ENCODE results near the gene SLC9B2.
A peak's percentile ranks its signal among the peaks of the same experiment; 100 is the strongest.

SLC9B2 gene

GRCh38 chr4:103026868-103027267, 49.7 kb downstream of the SLC9B2 start:
- no peak overlapping the region for H3K23ac ChIP-seq (ENCODE audit: low read length)

GRCh38 chr4:103024996-103025395, 51.6 kb downstream of the SLC9B2 start:
- Histone ChIP-seq H4K12ac (ENCODE audit: low read depth, low read length) (no peak overlapping the region), H3K18ac (ENCODE audit: low read length) (no peak overlapping the region), H4K91ac (ENCODE audit: low read depth, low read length) (no peak overlapping the region), H3K27me3 (ENCODE audit: insufficient read depth, low read length) (no peaks in the 10 kb centered on the region), H3K23ac (ENCODE audit: low read length) (no peak overlapping the region), H2BK12ac (ENCODE audit: low read length) (no peak overlapping the region), H3K4me1 (ENCODE audit: control insufficient read depth in 1 of 2, insufficient read depth in 2 of 2, low read length in 2 of 2) (peaks cover 0 to under 1% of the 10 kb centered on the region in 2 experiments), H4K8ac (ENCODE audit: low read depth, low read length) (no peak overlapping the region), H2AK5ac (ENCODE audit: low read length) (no peak overlapping the region), H2BK5ac (ENCODE audit: low read depth, low read length, poor library complexity) (no peak overlapping the region), H3K79me2 (ENCODE audit: control insufficient read depth, insufficient read depth, low read length, poor library complexity) (no peaks in the 10 kb centered on the region), H3K79me1 (ENCODE audit: low read length) (no peaks in the 10 kb centered on the region), H3K36me3 (ENCODE audit: control insufficient read depth in 1 of 2, insufficient read depth in 2 of 2, low read length in 2 of 2) (no peaks in the 10 kb centered on the region), H3K9ac (ENCODE audit: low read length) (no peak overlapping the region), H3K4ac (ENCODE audit: low read depth, low read length) (no peak overlapping the region), H2BK120ac (ENCODE audit: insufficient read depth, low read length, poor library complexity) (no peak overlapping the region), H3K4me2 (ENCODE audit: low read length) (no peak overlapping the region), H3K4me3 (ENCODE audit: low read depth, low read length) (no peak overlapping the region), H2AFZ (ENCODE audit: insufficient read depth, low read length, poor library complexity) (no peak overlapping the region), H3K9me3 (ENCODE audit: insufficient read depth, low read depth, low read length) (no peaks in the 10 kb centered on the region), H3K14ac (ENCODE audit: low read length) (no peak overlapping the region), H3K27ac (ENCODE audit: low read depth, low read length) (no peak overlapping the region)
- no CpG with 5 or more reads among the region's 3 CpGs for WGBS (ENCODE audit: extremely low coverage, insufficient coverage, insufficient read length)
- DNase-seq = no peak

More at GRCh38 chr4:103026868-103027267, 49.7 kb downstream of the SLC9B2 start:
- DNase-seq = no peak
- no peak overlapping the region for H3K18ac ChIP-seq (ENCODE audit: low read length)
- no CpG with 5 or more reads among the region's 1 CpG for WGBS (ENCODE audit: extremely low coverage, insufficient coverage, insufficient read length)
- H2BK120ac ChIP-seq (ENCODE audit: insufficient read depth, low read length, poor library complexity) = no peak overlapping the region
- H2AFZ ChIP-seq (ENCODE audit: insufficient read depth, low read length, poor library complexity) = no peak overlapping the region
- H3K4me1 ChIP-seq (ENCODE audit: control insufficient read depth in 1 of 2, insufficient read depth in 2 of 2, low read length in 2 of 2) = no peaks in the 10 kb centered on the region
- H4K91ac ChIP-seq (ENCODE audit: low read depth, low read length) = no peak overlapping the region
- H3K27ac ChIP-seq (ENCODE audit: low read depth, low read length) = no peak overlapping the region
- H3K36me3 ChIP-seq (ENCODE audit: control insufficient read depth in 1 of 2, insufficient read depth in 2 of 2, low read length in 2 of 2) = no peaks in the 10 kb centered on the region
- no peak overlapping the region for H3K4me3 ChIP-seq (ENCODE audit: low read depth, low read length)
- H3K9me3 ChIP-seq (ENCODE audit: insufficient read depth, low read depth, low read length) = no peaks in the 10 kb centered on the region
- H2BK5ac ChIP-seq (ENCODE audit: low read depth, low read length, poor library complexity) = no peak overlapping the region
- no peaks in the 10 kb centered on the region for H3K79me2 ChIP-seq (ENCODE audit: control insufficient read depth, insufficient read depth, low read length, poor library complexity)
- no peaks in the 10 kb centered on the region for H3K27me3 ChIP-seq (ENCODE audit: insufficient read depth, low read length)
- no peak overlapping the region for H3K14ac ChIP-seq (ENCODE audit: low read length)
- no peak overlapping the region for H3K9ac ChIP-seq (ENCODE audit: low read length)
- no peaks in the 10 kb centered on the region for H3K79me1 ChIP-seq (ENCODE audit: low read length)
- no peak overlapping the region for H4K8ac ChIP-seq (ENCODE audit: low read depth, low read length)
- H3K4ac ChIP-seq (ENCODE audit: low read depth, low read length) = no peak overlapping the region
- H2AK5ac ChIP-seq (ENCODE audit: low read length) = no peak overlapping the region
- no peak overlapping the region for H2BK12ac ChIP-seq (ENCODE audit: low read length)
- H4K12ac ChIP-seq (ENCODE audit: low read depth, low read length) = no peak overlapping the region
- no peak overlapping the region for H3K4me2 ChIP-seq (ENCODE audit: low read length)

- H2BK12ac ChIP-seq (ENCODE audit: low read length) = no peak overlapping the region
- DNase-seq = no peak
- no peaks in the 10 kb centered on the region for H3K9me3 ChIP-seq (ENCODE audit: insufficient read depth, low read depth, low read length)
- H3K4me1 ChIP-seq (ENCODE audit: control insufficient read depth in 1 of 2, insufficient read depth in 2 of 2, low read length in 2 of 2) = peaks cover 0 to 7% of the 10 kb centered on the region in 2 experiments
- H3K79me2 ChIP-seq (ENCODE audit: control insufficient read depth, insufficient read depth, low read length, poor library complexity) = no peaks in the 10 kb centered on the region
- no peaks in the 10 kb centered on the region for H3K27me3 ChIP-seq (ENCODE audit: insufficient read depth, low read length)
- H4K91ac ChIP-seq (ENCODE audit: low read depth, low read length) = no peak overlapping the region
- no peak overlapping the region for H3K18ac ChIP-seq (ENCODE audit: low read length)
- H4K12ac ChIP-seq (ENCODE audit: low read depth, low read length) = no peak overlapping the region
- H2AK5ac ChIP-seq (ENCODE audit: low read length) = no peak overlapping the region
- H3K79me1 ChIP-seq (ENCODE audit: low read length) = no peaks in the 10 kb centered on the region
- no peak overlapping the region for H3K9ac ChIP-seq (ENCODE audit: low read length)
- H3K4me3 ChIP-seq (ENCODE audit: low read depth, low read length) = no peak overlapping the region
- no peak overlapping the region for H3K27ac ChIP-seq (ENCODE audit: low read depth, low read length)
- H3K23ac ChIP-seq (ENCODE audit: low read length) = no peak overlapping the region
- H3K4ac ChIP-seq (ENCODE audit: low read depth, low read length) = no peak overlapping the region
- H4K8ac ChIP-seq (ENCODE audit: low read depth, low read length) = no peak overlapping the region
- H2AFZ ChIP-seq (ENCODE audit: insufficient read depth, low read length, poor library complexity) = no peak overlapping the region
- H2BK120ac ChIP-seq (ENCODE audit: insufficient read depth, low read length, poor library complexity) = no peak overlapping the region
- no peak overlapping the region for H2BK5ac ChIP-seq (ENCODE audit: low read depth, low read length, poor library complexity)
- no CpG with 5 or more reads among the region's 2 CpGs for WGBS (ENCODE audit: extremely low coverage, insufficient coverage, insufficient read length)
- H3K4me2 ChIP-seq (ENCODE audit: low read length) = no peak overlapping the region
- H3K36me3 ChIP-seq (ENCODE audit: control insufficient read depth in 1 of 2, insufficient read depth in 2 of 2, low read length in 2 of 2) = no peaks in the 10 kb centered on the region
- no peak overlapping the region for H3K14ac ChIP-seq (ENCODE audit: low read length)
These were observed 55.4 kb downstream of the SLC9B2 start for GRCh38 chr4:103021120-103021519.

GRCh38 chr4:103019308-103020124, 57.0 kb downstream of the SLC9B2 start, which contains the start of gene SLC9B1:
Gene SLC9B1, minus strand, starts transcription at chr4:103019705. Its CDS starts 27,994 bp downstream, at chr4:102991711.
- DNase-seq = peak; percentile 98 to 99
- Histone ChIP-seq H3K23ac (ENCODE audit: low read length) (no peak within 1 kb of the TSS), H3K79me1 (ENCODE audit: low read length) (no peaks in the 10 kb centered on the region), H2AK5ac (ENCODE audit: low read length) (no peak within 1 kb of the TSS), H2AFZ (ENCODE audit: insufficient read depth, low read length, poor library complexity) (peak within 1 kb of the TSS; percentile 56), H4K12ac (ENCODE audit: low read depth, low read length) (peak within 1 kb of the TSS; percentile 22), H3K9me3 (ENCODE audit: insufficient read depth, low read depth, low read length) (no peaks in the 10 kb centered on the region), H3K27me3 (ENCODE audit: insufficient read depth, low read length) (no peaks in the 10 kb centered on the region), H3K4ac (ENCODE audit: low read depth, low read length) (no peak within 1 kb of the TSS), H2BK12ac (ENCODE audit: low read length) (no peak within 1 kb of the TSS), H3K27ac (ENCODE audit: low read depth, low read length) (peak within 1 kb of the TSS; percentile 41), H3K4me2 (ENCODE audit: low read length) (peak within 1 kb of the TSS; percentile 76), H2BK5ac (ENCODE audit: low read depth, low read length, poor library complexity) (no peak within 1 kb of the TSS), H3K18ac (ENCODE audit: low read length) (no peak within 1 kb of the TSS), H3K79me2 (ENCODE audit: control insufficient read depth, insufficient read depth, low read length, poor library complexity) (no peaks in the 10 kb centered on the region), H3K4me3 (ENCODE audit: low read depth, low read length) (peak within 1 kb of the TSS; percentile 40), H2BK120ac (ENCODE audit: insufficient read depth, low read length, poor library complexity) (peak within 1 kb of the TSS; percentile 35), H3K9ac (ENCODE audit: low read length) (peak within 1 kb of the TSS; percentile 44), H4K91ac (ENCODE audit: low read depth, low read length) (peak within 1 kb of the TSS; percentile 9), H3K14ac (ENCODE audit: low read length) (peak within 1 kb of the TSS; percentile 70), H3K36me3 (ENCODE audit: control insufficient read depth in 1 of 2, insufficient read depth in 2 of 2, low read length in 2 of 2) (no peaks in the 10 kb centered on the region), H4K8ac (ENCODE audit: low read depth, low read length) (peak within 1 kb of the TSS; percentile 58), H3K4me1 (ENCODE audit: control insufficient read depth in 1 of 2, insufficient read depth in 2 of 2, low read length in 2 of 2) (peaks cover 0 to 7% of the 10 kb centered on the region in 2 experiments)
- WGBS (ENCODE audit: extremely low coverage, insufficient coverage, insufficient read length) = no CpG with 5 or more reads among the region's 46 CpGs

All from trophoblast cell (in vitro differentiated cells and primary cell).